B cell (primary cell): ENCODE results near the gene IKZF1. TPM values are rescaled to one million over a fixed set of nuclear protein-coding genes. Genes with fewer than 3 reads are reported as not detected.

Experiments used
- ATAC-seq: fragments of 200-7000 bp; cut with Tn5 transposase; one replicate; pipeline ENCODE4 v1.10.0; 2021; ENCODE audit warnings: low read depth, mild to moderate bottlenecking, moderate number of reproducible peaks, moderate library complexity
- CTCF ChIA-PET: fragments of 350-600 bp; sonication (Branson Sonifier 250); formaldehyde crosslinking; loops from one replicate; lab custom pipeline; 2021; ENCODE audit warnings: antibody characterized with exemption, inconsistent platforms; lab: Charles Lee
- POLR2A ChIA-PET: fragments of 350-600 bp; sonication (Branson Sonifier 250); formaldehyde crosslinking; loops from one replicate; lab custom pipeline; 2021; ENCODE audit warnings: antibody characterized with exemption; lab: Charles Lee
- DNase-seq: peaks from one replicate; pipeline ENCODE4 v3.0.0; 2013
- H2AFZ ChIP-seq: 2 replicates; pipeline ENCODE4 v1.6.1; 2012; ENCODE audit warnings: mild to moderate bottlenecking, low read depth, low read length; ENCODE audit not compliant: insufficient read depth, poor library complexity, severe bottlenecking
- H3K27ac ChIP-seq, 2 donors: 1 replicate in 1 of 2; 2 replicates in 1 of 2; pipeline ENCODE4 v1.5.1; 2012 to 2013; ENCODE audit warnings: low read length in 2 of 2, mild to moderate bottlenecking in 2 of 2, moderate library complexity in 1 of 2
- H3K27me3 ChIP-seq, 4 experiments: fragments of 200-600 bp in 1 of 4; sonication (generic) in 1 of 4; replicated peaks in 1 of 4; 1 replicate in 2 of 4; 2 replicates in 2 of 4; pipeline versions ENCODE4 v1.6.1 to v1.7.0; 2013 to 2016; ENCODE audit warnings: low read length in 3 of 4, mild to moderate bottlenecking in 2 of 4, mixed read lengths in 1 of 4, moderate library complexity in 1 of 4; ENCODE audit not compliant: insufficient read depth in 4 of 4, control insufficient read depth in 3 of 4; ENCODE audit errors: control extremely low read depth in 1 of 4
- H3K36me3 ChIP-seq, 2 experiments: replicated peaks in 1 of 2; 1 replicate in 1 of 2; 2 replicates in 1 of 2; pipeline versions ENCODE4 v1.6.1 to v1.7.1; 2013; ENCODE audit warnings: low read length in 1 of 2; ENCODE audit not compliant: insufficient read depth in 2 of 2, control insufficient read depth in 1 of 2; ENCODE audit errors: control extremely low read depth in 1 of 2, extremely low read depth in 1 of 2
- H3K4me1 ChIP-seq, 2 donors: fragments of 200-600 bp in 1 of 2; sonication (generic) in 1 of 2; 1 replicate in 1 of 2; 2 replicates in 1 of 2; pipeline versions ENCODE4 v1.5.1 to v1.6.1; 2013 to 2017; ENCODE audit warnings: low read length in 2 of 2; ENCODE audit not compliant: control insufficient read depth in 2 of 2, insufficient read depth in 2 of 2
- H3K4me2 ChIP-seq: replicated peaks from 2 replicates; pipeline ENCODE3; 2012; ENCODE audit warnings: mild to moderate bottlenecking, low read depth, low read length; ENCODE audit not compliant: poor library complexity, severe bottlenecking
- H3K4me3 ChIP-seq, 5 experiments: fragments of 200-600 bp in 1 of 5; sonication (generic) in 1 of 5; 1 replicate in 3 of 5; 2 replicates in 2 of 5; pipeline versions ENCODE4 v1.5.1 to v1.7.0; 2011 to 2016; ENCODE audit warnings: low read length in 4 of 5, mild to moderate bottlenecking in 4 of 5, low read depth in 2 of 5, control low read depth in 1 of 5, moderate library complexity in 1 of 5; ENCODE audit not compliant: insufficient read depth in 1 of 5; ENCODE audit errors: control extremely low read depth in 1 of 5, extremely low read depth in 1 of 5
- H3K79me2 ChIP-seq: fragments of 200-600 bp; sonication (generic); one replicate; pipeline ENCODE4 v1.6.0; 2016; ENCODE audit warnings: low read length; ENCODE audit not compliant: control insufficient read depth, insufficient read depth
- H3K9ac ChIP-seq: fragments of 200-600 bp; sonication (generic); 2 replicates; pipeline ENCODE4 v1.6.1; 2017; ENCODE audit warnings: mild to moderate bottlenecking, low read length, moderate library complexity
- H3K9me3 ChIP-seq, 3 donors: one replicate each; pipeline versions ENCODE4 v1.6.1 to v1.7.1; 2013; ENCODE audit warnings: low read length in 2 of 3; ENCODE audit not compliant: control insufficient read depth in 2 of 3, insufficient read depth in 1 of 3; ENCODE audit errors: control extremely low read depth in 1 of 3
- H4K20me1 ChIP-seq: 2 replicates; pipeline ENCODE4 v1.6.0; 2012; ENCODE audit warnings: mild to moderate bottlenecking, low read length; ENCODE audit not compliant: insufficient read depth, control insufficient read depth, poor library complexity, severe bottlenecking
- H3K27ac Mint-ChIP-seq: one replicate; pipeline ENCODE4 v1.8.0; 2021; ENCODE audit warnings: mixed read lengths
- H3K27me3 Mint-ChIP-seq: one replicate; pipeline ENCODE4 v1.8.0; 2021; ENCODE audit warnings: mixed read lengths
- H3K4me1 Mint-ChIP-seq: one replicate; pipeline ENCODE4 v1.8.0; 2021; ENCODE audit warnings: mixed read lengths
- H3K4me3 Mint-ChIP-seq: one replicate; pipeline ENCODE4 v1.8.0; 2021; ENCODE audit warnings: mixed read lengths
- H3K9me3 Mint-ChIP-seq: one replicate; pipeline ENCODE4 v1.8.0; 2022; ENCODE audit warnings: mixed read lengths; ENCODE audit not compliant: insufficient read depth
- CTCF ChIP-seq: fragments of 200-600 bp; IDR thresholded peaks from one replicate; pipeline ENCODE4 v1.8.0; 2022; ENCODE audit warnings: antibody characterized with exemption, mild to moderate bottlenecking
- EZH2 ChIP-seq: IDR thresholded peaks from 2 replicates; pipeline ENCODE4 v1.6.1; 2012; ENCODE audit warnings: borderline replicate concordance, low read depth, mild to moderate bottlenecking, moderate library complexity, low read length; ENCODE audit not compliant: insufficient read depth, poor library complexity, severe bottlenecking
- WGBS: methylation state at CpG from one replicate; pipeline ENCODE4 v1.1.5; 2013; ENCODE audit warnings: missing lambda C conversion rate; ENCODE audit not compliant: insufficient coverage; 5-methylcytosine and 5-hydroxymethylcytosine counted together
- intact Hi-C: fragments of 100-400 bp; cut with micrococcal nuclease; formaldehyde crosslinking; loops from one replicate; pipeline ENCODE4 v1.10.0; 2022
- polyA plus RNA-seq: library from polyadenylated mRNA; depleted of rRNA; stranded (reverse); fragments of >200 nt; gene quantifications from 2 replicates; pipeline ENCODE4 v1.2.3, GENCODE V29; 2012
- total RNA-seq, 2 donors: library from RNA; stranded (reverse); fragments of 120-200 nt in 1 of 2; gene quantifications; 1 replicate in 1 of 2; 2 replicates in 1 of 2; pipeline versions ENCODE4 v1.2.3 to v1.2.4, GENCODE V29; 2013 to 2022

IKZF1 gene
- total and polyA plus RNA-seq, 2 donors (not counting 1 experiment from before 2014, with no cell fraction given), result 199 to 254 TPM

GRCh38 chr7:50342616-50343114 is 38.1 kb downstream of the IKZF1 start:
- peak overlapping the region; percentile 92 for H3K27ac Mint-ChIP-seq

More at GRCh38 chr7:50342616-50343114, 38.1 kb downstream of the IKZF1 start:
- Histone ChIP-seq H3K4me3 (no peak overlapping the region), H3K27ac (peak overlapping the region; percentile 46 to 95), H3K9ac (peak overlapping the region; percentile 18), H4K20me1 (no peaks in the 10 kb centered on the region), H3K4me2 (peak overlapping the region; percentile 54), H3K36me3 (peaks cover 11 to 56% of the 10 kb centered on the region in 2 experiments), H3K79me2 (peaks cover 92% of the 10 kb centered on the region), H3K4me1 (peaks cover 64 to 79% of the 10 kb centered on the region in 2 donors), H2AFZ (peak overlapping the region; percentile 8), H3K9me3 (no peaks in the 10 kb centered on the region), H3K27me3 (no peaks in the 10 kb centered on the region)
- peaks cover 68% of the 10 kb centered on the region for H3K4me1 Mint-ChIP-seq
- H3K27me3 Mint-ChIP-seq, result no peaks in the 10 kb centered on the region
- TF ChIP-seq CTCF (no peak), EZH2 (no peak)
- 10% methylated on average over 8 of the region's 8 CpGs for WGBS
- no peak for ATAC-seq
- CTCF ChIA-PET, result interaction anchor here (0.7 to 5.1 kb wide), 14 partner anchors 11 to 200 kb away, joined by 3 to 38 read pairs (median 4); no protein-coding TSS in a partner anchor
- no peaks in the 10 kb centered on the region for H3K9me3 Mint-ChIP-seq
- peak; percentile 39 for DNase-seq
- peak overlapping the region; percentile 74 for H3K4me3 Mint-ChIP-seq
- POLR2A ChIA-PET, result interaction anchor here (0.7 kb wide), 2 partner anchors 26 to 194 kb away, joined by 3 to 13 read pairs; no protein-coding TSS in a partner anchor
- intact Hi-C loops, result loop anchor here (1.0 kb wide), 1 partner anchor 8 kb away; no protein-coding TSS in a partner anchor
